HG03558 (cell line): ENCODE results near the gene NSD1.

ENCODE experiments used
- ATAC-seq: cut with Tn5 transposase; IDR thresholded peaks from one replicate; pipeline ENCODE4 v1.9.1; 2021; ENCODE audit warnings: moderate number of reproducible peaks; ENCODE audit not compliant: unreplicated experiment; ENCODE audit errors: extremely low read depth

The NSD1 gene

DNA sequence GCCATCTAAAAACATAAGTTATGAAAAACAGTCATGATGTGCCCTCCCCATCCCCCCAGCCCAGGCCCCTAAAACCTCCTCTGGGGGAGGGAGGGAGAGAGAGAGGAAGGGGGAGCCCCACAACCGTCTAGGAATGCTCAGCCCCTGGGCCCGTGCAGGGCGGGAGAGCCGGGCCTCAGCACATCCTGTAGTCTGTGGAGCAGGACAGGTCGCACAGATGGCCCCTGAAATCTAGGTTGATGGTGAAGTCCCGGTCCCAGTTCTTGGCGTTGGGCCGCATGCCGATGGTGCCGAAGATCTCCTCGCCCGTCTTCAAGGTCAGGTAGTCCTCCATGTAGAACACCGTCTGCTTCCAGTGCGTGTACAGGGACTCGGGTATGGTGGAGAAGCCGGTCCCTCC is 131.8 kb downstream of the NSD1 start:
- ATAC-seq: no peak

GRCh38 chr5:177269232-177269895 is 135.8 kb downstream of the NSD1 start:
- ATAC-seq: no peak

DNA sequence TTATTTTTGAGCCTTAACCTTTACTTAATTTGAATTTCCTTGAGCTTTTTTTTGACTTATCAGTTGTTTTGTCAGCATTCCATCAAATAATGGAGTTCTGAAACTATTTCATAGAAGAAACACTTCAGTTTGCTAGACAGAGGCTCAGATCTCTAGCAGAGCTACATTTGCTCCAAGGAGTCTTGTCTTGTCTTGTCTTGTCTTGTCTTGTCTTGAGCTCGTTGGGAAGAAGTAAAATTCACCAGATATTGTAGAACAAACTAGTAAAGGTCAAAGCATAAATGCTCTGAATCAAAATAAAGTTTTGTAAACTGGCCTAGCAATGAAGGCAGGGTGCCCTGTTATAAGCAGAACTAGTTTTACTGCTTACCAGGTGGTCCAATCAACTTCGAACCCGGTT is 136.4 kb downstream of the NSD1 start:
- ATAC-seq: no peak

DNA sequence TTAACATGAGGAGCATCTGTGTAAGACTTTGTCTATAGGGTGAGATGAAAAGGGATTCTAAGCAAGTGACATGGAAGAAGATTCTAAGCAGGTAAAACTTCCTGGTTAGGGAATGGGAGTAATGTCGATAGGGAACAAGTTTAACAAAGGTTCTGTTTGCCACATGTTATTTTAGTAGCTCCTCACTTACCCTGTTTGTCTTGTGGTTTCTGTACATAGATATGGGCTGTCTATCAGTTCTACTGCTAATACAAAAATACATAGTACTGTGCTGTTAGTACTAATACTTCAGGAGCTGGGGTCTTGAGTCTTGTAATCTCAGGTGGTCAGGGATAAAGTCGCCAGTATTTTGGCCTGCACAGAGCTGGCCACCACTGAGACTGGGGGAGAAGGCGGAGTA is 137.1 kb downstream of the NSD1 start:
- no peak for ATAC-seq

DNA sequence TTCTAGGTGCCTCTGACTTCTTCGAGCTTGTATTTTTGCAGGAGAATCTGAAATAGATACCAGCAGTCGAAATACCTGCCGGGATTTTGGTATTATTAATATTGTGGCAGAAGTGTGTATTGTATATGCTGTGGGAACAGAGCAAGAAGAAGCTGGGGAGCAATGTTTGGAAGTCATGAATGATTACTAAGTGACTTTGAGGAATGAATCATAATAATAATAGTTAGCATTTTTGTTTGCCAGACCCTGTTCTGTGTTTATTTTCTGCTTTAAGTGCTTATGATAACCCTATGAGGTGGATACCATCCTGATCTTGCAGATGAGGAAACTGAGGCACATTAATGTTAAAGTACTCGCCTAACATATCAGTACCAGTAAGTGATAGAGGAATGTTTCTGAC is 137.5 kb downstream of the NSD1 start:
- no peak for ATAC-seq

DNA sequence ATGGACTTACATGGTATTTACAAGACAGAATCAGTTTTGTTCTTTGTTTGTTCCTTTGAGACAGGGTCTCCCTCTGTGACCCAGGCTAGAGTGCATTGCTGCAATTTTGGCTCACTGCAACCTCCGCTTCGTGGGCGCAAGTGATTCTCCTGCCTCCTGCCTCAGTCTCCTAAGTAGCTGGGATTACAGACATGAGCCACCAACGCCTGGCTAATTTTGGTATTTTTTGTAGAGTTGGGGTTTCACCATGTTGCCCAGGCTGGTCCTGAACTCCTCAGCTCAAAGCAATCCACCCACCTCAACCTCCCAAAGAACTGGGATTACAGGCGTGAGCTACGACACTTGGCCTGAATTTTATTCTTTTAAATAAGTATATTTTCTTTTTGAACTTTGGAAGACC is 142.3 kb downstream of the NSD1 start:
- no peak for ATAC-seq

GRCh38 chr5:177276886-177277285 is 143.3 kb downstream of the NSD1 start:
- no peak for ATAC-seq

GRCh38 chr5:177288191-177288590 is 154.6 kb downstream of the NSD1 start:
- ATAC-seq: no peak

DNA sequence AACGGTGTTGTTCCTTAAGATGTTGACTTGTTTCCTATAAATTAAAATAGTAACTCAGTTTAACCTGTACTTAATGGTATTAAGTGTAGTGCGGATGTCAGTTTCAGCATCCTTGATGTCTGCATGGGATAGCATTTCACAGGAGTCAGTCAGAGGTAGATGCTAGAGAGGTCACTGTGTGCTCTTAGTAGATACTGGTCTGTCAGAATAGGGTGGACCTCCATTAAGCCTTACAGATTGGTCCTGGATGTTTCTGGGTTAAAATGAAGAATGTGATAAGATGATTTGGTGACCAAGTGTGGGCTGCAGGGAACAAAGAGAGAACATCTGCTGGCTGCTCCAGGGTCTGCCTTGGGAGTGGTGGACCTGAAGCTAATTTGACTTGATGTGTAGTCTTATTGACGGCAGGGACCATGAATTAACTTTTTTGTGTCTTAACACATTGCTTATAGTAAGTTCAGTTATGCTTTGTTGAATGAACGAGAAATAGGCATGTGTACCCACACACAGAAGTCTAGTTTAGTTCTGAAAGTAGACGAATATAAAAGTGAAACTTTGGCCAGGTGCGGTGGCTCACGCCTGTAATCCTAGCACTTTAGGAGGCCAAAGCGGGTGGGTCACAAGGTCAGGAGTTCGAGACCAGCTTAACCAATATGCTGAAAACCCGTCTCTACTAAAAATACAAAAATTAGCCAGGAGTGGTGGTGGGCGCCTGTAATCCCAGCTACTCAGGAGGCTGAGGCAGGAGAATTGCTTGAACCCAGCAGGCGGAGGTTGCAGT is 157.4 kb downstream of the NSD1 start:
- no peak for ATAC-seq

DNA sequence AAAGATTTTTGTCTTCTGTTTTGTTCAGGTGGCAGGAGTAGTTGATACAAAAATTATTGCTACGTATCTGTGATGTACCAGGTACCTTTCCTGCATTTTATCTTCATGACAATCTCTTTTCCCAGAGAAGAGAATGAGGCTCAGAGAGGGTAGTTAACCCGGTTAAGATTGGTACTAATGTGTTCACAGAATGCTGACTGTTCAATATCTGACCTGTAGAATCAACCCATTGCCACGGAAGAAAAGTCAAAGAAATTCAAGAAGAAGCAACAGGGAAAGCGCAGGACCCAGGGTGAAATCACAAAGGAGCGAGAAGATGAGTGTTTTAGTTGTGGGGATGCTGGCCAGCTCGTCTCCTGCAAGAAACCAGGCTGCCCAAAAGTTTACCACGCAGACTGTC is 158.2 kb downstream of the NSD1 start:
- ATAC-seq: no peak

DNA sequence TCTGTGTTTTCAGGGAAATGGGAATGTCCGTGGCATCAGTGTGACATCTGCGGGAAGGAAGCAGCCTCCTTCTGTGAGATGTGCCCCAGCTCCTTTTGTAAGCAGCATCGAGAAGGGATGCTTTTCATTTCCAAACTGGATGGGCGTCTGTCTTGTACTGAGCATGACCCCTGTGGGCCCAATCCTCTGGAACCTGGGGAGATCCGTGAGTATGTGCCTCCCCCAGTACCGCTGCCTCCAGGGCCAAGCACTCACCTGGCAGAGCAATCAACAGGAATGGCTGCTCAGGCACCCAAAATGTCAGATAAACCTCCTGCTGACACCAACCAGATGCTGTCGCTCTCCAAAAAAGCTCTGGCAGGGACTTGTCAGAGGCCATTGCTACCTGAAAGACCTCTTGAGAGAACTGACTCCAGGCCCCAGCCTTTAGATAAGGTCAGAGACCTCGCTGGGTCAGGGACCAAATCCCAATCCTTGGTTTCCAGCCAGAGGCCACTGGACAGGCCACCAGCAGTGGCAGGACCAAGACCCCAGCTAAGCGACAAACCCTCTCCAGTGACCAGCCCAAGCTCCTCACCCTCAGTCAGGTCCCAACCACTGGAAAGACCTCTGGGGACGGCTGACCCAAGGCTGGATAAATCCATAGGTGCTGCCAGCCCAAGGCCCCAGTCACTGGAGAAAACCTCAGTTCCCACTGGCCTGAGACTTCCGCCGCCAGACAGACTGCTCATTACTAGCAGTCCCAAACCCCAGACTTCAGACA is 160.4 kb downstream of the NSD1 start:
- ATAC-seq: no peak

GRCh38 chr5:177294632-177295031 is 161.1 kb downstream of the NSD1 start:
- no peak for ATAC-seq

DNA sequence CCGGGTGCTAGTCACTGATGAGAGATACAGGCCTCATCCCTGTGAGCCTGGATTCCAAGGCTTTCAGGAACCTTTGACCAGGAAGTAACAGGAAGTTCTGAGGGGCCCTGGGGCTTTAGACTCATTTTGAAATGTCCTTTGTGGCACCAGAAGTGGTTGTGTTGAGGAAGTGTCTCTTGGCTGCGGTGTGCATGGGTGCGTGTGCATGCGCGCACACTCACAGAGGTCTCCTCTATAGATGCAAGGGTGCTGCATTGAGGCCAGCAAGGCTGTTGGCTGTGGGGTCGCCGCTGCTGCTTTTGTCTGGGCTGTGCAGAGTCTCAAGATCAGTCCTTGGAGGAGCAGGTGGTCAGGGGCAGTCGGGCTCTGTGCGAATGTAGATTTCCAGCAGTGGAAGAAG is 162.4 kb downstream of the NSD1 start:
- no peak for ATAC-seq

DNA sequence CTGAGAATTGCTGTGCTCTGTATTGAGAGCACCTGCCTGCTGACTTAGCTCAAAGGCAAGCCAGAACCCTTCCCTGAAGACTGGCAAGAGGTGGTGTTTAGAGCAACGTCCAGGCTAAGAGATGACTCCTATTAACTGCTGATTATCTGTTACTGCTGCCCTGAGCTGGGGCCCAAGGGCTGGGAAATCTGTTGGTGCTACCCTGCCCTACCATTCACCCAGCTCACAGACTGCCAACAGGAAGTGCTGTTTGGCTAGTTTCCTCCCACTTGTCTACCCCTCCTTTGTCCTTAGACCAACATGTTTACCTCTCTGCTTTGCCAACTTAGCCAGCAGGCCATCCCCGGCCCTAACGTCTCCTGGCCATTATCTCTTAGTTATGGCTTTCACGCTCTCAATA is 163.0 kb downstream of the NSD1 start:
- ATAC-seq: no peak

DNA sequence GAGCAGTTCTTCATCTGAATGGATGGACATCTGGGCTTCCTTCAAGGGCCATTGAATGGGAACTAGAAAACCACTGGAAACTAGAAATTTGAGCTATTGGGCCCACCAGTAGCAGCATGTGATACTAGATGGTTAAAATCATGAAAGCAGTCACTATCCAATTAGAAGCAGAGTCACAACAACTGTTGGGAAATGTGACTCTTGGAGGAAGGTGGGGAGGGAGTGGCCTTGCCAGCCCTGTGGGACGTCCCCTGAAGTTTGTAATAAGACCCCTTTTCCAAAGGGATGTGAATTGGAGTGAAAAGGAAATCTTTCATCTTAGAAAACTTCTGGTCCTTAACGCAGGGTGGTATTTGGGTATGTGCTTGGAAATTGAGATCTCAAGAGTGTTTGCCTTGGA is 164.3 kb downstream of the NSD1 start:
- ATAC-seq: no peak

DNA sequence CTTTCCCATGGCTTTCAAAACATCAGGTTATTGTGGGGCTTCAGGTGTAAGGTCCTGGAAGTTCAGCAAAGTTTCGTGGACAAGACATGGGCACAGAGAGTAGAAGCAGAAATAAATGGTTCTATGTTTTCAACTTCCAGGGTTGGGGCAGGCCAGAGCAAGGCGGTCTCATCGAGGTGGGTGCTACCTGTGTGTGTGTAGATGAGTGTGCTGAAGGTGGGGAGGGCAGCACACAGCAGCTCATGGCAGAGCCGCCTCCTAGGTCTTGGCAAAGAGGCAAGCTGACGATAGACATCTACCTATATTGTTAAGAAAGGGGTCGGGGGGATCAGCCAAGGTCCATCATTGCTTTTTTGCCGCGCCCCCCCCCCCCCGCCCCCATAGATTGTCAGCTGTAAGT is 166.1 kb downstream of the NSD1 start:
- ATAC-seq: no peak

DNA sequence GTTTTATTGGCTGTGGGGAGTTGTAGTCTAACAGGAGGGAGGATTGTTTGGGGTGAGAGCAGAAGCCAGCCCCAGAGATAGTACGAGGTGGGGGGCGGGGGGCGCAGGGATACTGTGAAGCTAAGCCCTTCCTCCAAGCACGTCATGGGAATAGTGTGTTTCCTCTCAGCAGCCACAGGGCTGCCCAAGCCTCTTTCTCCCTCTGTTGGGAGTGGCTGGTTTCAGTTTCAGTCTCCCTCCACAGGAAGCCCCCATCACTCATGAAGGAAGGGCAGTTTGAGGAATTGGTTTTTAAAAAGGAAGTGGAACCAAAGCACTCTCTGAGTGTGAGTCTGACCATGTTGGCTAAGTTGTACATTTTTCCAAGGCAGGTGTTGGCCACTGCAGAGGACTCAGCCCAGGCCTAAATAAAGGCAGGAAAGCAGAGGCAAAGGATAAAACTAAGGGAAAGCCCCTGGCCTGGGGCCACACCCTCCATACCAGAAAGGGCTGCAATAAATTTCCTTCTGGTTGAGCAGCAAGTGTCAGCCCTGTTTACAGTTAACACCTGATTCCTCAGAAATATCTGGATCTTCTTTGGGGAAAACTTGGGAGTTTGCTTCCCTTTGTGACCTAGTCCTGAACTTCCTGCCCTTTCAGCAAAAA is 166.8 kb downstream of the NSD1 start:
- ATAC-seq: no peak

- no peak for ATAC-seq
Measured at GRCh38 chr5:177300951-177301350, 167.4 kb downstream of the NSD1 start.

DNA sequence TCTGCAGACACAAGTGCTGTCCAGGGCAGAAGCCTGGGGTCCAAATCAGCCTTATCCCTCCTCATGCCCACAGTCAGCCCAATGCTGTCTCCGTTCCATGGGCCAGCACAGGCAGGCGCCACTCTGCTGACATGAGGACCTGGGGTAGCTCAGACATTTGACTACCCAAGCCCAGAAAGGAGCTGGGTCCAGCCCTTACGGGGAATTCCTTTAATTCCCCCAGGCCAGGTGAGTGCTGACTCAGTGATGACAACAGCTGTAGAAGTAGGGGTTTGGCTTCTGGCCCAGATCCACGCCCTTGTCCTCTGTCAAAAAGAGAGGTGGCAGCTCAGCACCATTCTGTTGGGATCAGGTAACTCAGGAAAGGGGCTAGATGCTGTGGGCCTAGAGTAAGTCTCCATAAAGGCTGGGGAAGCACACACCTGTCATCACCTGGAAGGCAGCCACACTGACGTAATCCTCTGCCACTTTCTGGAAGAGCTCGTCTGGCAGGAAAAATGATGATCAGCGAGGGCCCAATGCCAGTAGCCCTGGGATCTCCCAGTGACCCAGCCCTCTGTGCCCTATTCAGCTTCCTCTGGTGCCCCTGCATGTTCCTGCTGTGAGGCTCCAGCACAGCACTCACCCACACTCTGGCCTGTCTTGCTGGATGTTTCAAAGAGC is 168.1 kb downstream of the NSD1 start:
- no peak for ATAC-seq

DNA sequence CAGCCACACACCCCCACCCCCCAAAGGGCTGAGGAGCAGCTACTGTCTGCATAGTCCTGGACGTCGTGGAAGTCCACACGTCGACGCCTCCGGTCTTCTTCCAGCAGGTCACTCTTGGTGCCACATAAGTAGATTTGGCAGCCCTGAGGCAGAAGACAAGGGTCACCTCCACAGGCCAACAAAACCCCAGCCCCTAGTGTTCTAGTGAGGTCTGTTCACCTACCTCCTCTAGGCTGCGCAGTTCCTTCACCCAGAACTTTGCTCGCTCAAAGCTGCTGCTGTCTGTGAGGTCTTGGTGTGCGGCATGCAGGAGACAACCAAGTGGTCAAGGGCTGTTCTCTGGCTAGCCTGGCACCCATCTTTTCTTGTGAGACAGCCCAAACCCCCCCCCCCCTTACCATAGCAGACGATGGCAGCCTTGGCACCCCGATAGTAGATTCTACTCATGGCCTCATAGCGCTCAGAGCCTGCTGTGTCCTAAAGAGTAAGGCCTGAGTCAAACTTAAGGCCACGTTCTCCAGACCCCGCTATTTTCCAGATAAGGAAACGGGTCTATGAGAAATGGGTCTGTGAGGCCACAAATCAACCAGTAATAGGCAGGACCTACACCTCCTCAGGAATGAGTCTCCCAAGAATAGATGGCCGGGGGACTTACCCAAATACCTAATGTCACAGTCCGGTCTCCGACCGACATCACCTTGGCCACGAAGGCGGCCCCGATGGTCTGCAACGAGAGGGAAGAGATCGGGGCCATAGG is 169.0 kb downstream of the NSD1 start:
- no peak for ATAC-seq
